Subcutaneous abdominal adipose tissue (tissue), 5 donors: ENCODE results near the gene ACOXL.

Source experiments
- H3K27ac ChIP-seq: one replicate; pipeline ENCODE4 v1.7.0; 2013; ENCODE audit warnings: low read depth, mild to moderate bottlenecking, inconsistent platforms, low read length, moderate library complexity
- H3K27me3 ChIP-seq, 5 donors: one replicate each; pipeline ENCODE4 v1.7.0; 2013; ENCODE audit warnings: low read length in 5 of 5, inconsistent platforms in 1 of 5; ENCODE audit not compliant: control insufficient read depth in 5 of 5, insufficient read depth in 4 of 5
- H3K36me3 ChIP-seq, 5 donors: one replicate each; pipeline ENCODE4 v1.7.0; 2013; ENCODE audit warnings: low read length in 5 of 5; ENCODE audit not compliant: control insufficient read depth in 5 of 5, insufficient read depth in 5 of 5
- H3K4me1 ChIP-seq, 5 donors: one replicate each; pipeline ENCODE4 v1.7.0; 2013; ENCODE audit warnings: low read length in 5 of 5, mild to moderate bottlenecking in 3 of 5, moderate library complexity in 1 of 5; ENCODE audit not compliant: control insufficient read depth in 5 of 5, insufficient read depth in 5 of 5
- H3K4me3 ChIP-seq, 5 donors: one replicate each; pipeline ENCODE4 v1.7.0; 2013; ENCODE audit warnings: low read length in 5 of 5, low read depth in 1 of 5
- H3K9ac ChIP-seq, 5 donors: one replicate each; pipeline ENCODE4 v1.7.0; 2013; ENCODE audit warnings: low read length in 5 of 5, mild to moderate bottlenecking in 4 of 5, moderate library complexity in 3 of 5
- H3K9me3 ChIP-seq, 5 donors: one replicate each; pipeline ENCODE4 v1.7.0; 2013; ENCODE audit warnings: low read length in 5 of 5; ENCODE audit not compliant: control insufficient read depth in 5 of 5
- donor health status: healthy.
- donor health status: healthy.
- donor health status: healthy.
- donor health status: healthy.
- donor health status: healthy.

Gene ACOXL

DNA sequence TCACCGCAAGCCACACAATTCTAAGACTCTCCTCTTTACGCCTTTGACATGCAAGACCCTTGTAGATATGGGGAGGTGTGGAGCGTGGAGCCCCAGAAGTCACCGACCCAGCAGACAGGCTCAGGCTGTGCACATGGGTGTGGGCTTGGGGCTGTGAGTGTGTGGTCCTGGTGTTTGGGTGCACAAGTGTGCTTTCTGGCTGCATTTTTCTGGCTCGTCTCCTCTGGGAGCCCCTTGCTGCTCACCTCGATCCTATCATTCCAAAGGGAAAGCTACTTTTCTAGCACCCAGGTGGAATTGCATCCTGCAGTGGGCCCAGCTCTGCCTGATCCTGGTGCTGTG lies 143.0 kb downstream of the ACOXL start:
- H3K36me3 ChIP-seq = no peaks in the 10 kb centered on the region
- peaks cover 0 to 5% (median 0%) of the 10 kb centered on the region in 5 donors for H3K9me3 ChIP-seq
- no peaks in the 10 kb centered on the region for H3K27me3 ChIP-seq
- H3K4me3 ChIP-seq = no peak overlapping the region
- no peak overlapping the region for H3K27ac ChIP-seq
- H3K9ac ChIP-seq = no peak overlapping the region
- H3K4me1 ChIP-seq = peaks cover 0 to 23% (median 10%) of the 10 kb centered on the region in 5 donors

DNA sequence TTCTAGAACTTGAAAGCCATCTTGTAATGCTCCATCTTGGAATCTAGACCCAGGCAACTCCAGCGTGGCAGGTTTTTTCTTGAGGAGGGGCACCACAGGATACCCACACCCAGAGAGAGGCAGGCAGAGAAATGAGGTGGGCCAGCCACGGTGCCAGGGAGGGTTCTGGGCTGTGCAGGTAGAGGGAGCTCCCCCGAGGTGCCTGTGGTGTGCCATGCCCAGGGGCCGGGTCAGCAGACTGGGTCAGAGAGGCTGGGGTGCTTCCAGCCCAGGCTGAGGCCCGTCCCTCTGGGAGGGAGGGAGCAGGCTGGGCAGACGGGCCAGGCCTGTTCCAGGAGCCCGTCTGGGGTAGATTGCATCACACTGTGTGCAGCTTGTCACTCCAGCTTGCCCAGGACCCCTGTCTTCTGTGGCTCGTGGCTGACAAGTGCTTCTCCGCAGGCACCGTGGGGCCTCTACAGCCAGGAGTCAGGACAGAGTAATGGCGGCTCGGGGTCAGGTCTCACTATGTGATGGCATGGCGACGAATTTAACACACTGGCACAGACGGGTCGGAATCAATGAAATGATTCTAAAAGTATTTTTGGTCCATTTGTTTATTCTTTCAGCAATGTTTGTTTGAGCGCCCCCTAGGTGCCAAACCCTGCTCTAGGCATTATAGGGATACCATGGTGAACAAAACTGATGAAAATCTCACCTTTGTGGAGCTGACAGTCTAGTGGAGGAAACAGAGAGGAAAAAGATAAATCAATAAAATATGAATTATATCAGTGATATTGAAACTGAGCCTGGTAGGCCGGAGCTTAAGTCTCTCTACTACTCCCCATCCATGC lies 144.0 kb downstream of the ACOXL start:
- Histone ChIP-seq H3K27me3 (no peaks in the 10 kb centered on the region), H3K4me1 (peaks cover 0 to 16% (median 6%) of the 10 kb centered on the region in 5 donors), H3K36me3 (no peaks in the 10 kb centered on the region), H3K9ac (no peak overlapping the region), H3K27ac (no peak overlapping the region), H3K9me3 (peaks cover 0 to 5% (median 0%) of the 10 kb centered on the region in 5 donors), H3K4me3 (no peak overlapping the region)

DNA sequence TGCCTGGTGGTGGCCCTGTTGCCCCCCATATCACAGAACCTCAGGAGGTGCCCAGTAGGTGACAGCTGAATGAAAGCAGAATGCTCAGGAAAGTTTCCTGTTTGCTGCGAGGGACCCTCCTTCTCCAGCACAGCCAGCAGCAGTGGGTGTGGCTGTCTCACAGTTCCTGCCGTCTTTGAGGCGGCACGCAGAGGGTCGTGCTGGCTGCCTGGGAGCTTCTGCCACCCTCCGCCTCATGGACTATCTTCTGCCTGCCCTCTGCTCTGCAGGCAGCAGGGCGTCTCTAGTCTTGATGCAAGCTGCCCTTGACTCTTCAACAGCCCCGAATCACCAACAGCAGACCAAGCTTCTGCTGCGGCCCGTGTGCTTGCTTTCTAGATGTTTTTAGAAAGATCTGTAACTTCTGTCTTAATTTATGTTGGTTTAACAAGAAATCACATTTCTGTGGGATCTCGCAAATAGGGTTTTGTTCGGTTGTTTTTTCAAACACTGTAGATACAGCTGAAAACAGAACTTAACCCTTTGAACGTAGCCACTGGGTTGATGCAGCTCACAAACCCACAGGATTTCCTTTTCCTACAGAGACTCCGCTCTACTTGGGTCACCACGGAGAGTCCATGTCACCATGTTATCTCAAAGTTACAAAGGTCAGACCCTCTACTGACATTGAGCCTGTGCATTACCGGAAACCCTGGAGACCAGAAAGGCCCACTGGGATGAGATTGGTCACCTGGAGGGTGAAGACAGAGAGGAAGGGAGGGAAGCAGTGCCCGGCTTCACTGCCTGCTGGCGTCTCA lies 144.9 kb downstream of the ACOXL start:
- peaks cover 0 to 14% (median 6%) of the 10 kb centered on the region in 5 donors for H3K4me1 ChIP-seq
- no peak overlapping the region for H3K4me3 ChIP-seq
- H3K9me3 ChIP-seq = peaks cover 0 to 5% (median 0%) of the 10 kb centered on the region in 5 donors
- no peak overlapping the region for H3K9ac ChIP-seq
- H3K27ac ChIP-seq = no peak overlapping the region
- H3K27me3 ChIP-seq = no peaks in the 10 kb centered on the region
- no peaks in the 10 kb centered on the region for H3K36me3 ChIP-seq

DNA sequence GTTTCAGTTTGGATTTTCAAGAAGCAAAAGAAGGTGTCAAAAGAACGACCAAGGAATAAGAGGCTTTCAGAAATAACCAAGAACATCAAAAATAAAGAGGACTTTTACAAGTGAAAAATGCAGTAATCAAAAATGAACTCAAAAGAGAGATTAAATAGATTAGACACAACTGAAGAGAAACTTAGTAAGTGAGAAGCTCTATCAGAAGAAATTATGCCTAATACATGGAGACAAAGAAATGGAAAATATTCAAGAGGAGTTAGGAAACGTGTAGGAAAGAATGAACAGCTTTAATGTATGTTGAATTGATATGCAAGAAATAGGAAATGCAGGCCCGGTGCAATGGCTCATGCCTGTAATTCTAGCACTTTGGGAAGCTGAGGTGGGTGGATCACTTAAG lies 145.8 kb downstream of the ACOXL start:
- Histone ChIP-seq H3K27ac (no peak overlapping the region), H3K4me1 (peaks cover 0 to 14% (median 6%) of the 10 kb centered on the region in 5 donors), H3K9ac (no peak overlapping the region), H3K36me3 (no peaks in the 10 kb centered on the region), H3K27me3 (no peaks in the 10 kb centered on the region), H3K9me3 (peaks cover 0 to 5% (median 0%) of the 10 kb centered on the region in 5 donors), H3K4me3 (no peak overlapping the region)

DNA sequence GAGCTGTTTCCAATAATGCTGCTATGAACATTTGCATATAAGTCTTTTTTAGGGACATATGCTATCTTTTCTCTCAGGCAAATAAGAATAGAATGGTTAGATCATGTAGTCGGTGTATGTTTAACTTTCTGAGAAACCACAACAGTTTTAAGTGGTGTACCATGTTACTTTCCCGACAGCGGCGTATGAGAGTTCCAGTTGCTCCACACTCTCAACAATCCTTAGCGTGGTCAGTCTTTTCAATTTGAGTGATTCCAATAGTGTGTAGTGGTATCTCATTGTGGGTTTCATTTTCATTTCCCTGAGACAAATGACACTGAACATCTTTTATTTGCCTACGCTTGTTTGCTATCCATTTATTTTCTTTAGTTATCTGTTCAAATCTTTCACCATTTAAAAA lies 149.5 kb downstream of the ACOXL start:
- no peak overlapping the region for H3K4me3 ChIP-seq
- H3K9ac ChIP-seq = no peak overlapping the region
- H3K27me3 ChIP-seq = no peaks in the 10 kb centered on the region
- no peaks in the 10 kb centered on the region for H3K36me3 ChIP-seq
- peaks cover 0 to 3% (median 0%) of the 10 kb centered on the region in 5 donors for H3K4me1 ChIP-seq
- H3K27ac ChIP-seq = no peak overlapping the region
- H3K9me3 ChIP-seq = peaks cover 0 to 5% (median 0%) of the 10 kb centered on the region in 5 donors

DNA sequence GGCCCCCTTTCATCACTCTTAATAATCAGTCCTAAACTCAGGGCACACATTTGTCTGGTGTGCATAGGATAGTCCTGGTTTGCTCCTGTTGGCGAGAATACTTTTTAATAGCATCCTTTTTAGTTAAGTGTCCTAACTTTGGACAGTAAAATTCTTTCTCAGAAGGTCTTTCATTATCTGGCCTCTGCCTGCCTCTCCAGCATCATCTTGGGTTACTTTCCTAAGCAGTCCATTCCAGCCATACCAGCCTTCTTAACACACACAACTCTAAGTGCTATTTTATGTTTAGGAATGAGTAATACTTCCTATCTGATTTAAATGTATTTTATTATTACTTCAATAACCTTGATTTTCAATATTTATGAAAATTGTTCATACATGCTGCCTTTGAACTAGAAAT lies 151.0 kb downstream of the ACOXL start:
- H3K9me3 ChIP-seq = no peaks in the 10 kb centered on the region
- no peak overlapping the region for H3K4me3 ChIP-seq
- H3K27me3 ChIP-seq = no peaks in the 10 kb centered on the region
- no peaks in the 10 kb centered on the region for H3K36me3 ChIP-seq
- H3K4me1 ChIP-seq = no peaks in the 10 kb centered on the region
- H3K27ac ChIP-seq = no peak overlapping the region
- no peak overlapping the region for H3K9ac ChIP-seq

DNA sequence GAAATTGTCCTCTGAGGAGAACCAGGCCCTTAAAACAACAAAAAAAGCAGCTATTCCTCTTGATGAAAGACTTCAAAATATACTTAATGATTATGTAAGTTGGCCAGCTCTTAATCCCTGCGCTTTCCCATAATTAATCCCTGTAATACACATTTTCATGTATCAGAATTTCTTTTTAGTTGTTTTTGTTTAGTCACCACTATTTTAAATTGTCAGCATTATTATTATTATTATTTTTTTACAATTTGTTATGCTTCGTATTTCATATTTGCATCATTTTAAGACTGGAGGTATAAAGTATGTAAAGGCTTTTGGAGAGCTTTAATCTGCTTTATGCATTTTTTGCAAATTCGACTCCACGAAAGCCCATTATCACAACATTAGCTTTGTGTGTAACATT lies 152.9 kb downstream of the ACOXL start:
- H3K36me3 ChIP-seq = no peaks in the 10 kb centered on the region

DNA sequence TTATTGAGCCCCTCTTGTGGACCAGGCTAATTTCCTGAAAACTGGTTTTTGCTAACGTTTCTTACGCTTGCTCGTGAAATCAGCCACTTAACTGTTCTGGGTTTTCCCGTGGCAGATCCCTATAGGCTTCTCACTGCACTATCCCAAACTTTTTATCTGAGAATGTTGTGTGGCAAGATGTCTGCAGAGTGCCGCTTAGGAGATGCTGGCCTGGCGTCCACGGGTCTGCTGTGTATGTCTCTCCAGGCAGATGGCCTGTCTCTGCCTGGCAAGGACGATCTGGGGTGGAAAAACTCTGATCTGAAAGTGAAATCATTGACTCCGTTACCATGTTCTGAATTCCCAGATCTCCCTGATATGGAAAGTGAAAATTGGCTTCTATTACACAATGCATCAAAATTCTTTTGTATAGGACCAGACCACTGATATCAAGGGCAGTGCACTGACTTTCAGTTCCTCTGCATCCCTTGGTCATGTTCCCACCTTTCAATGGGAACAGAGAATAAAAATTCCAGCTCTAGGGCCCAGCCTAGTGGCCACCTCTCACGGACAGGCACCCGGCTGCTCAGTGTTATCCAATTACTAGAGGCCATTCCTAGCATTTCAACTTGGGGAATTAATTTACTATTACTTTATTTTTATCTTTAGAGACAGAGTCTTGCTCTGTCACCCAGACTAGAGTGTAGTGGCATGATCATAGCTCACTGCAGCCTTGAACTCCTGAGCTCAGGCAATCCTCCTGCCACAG lies 154.6 kb downstream of the ACOXL start:
- no peaks in the 10 kb centered on the region for H3K36me3 ChIP-seq
- H3K9me3 ChIP-seq = no peaks in the 10 kb centered on the region
- H3K4me1 ChIP-seq = no peaks in the 10 kb centered on the region
- H3K9ac ChIP-seq = no peak overlapping the region
- H3K4me3 ChIP-seq = no peak overlapping the region
- H3K27me3 ChIP-seq = no peaks in the 10 kb centered on the region
- no peak overlapping the region for H3K27ac ChIP-seq

More for the DNA sequence above, 152.9 kb downstream of the ACOXL start:
- Histone ChIP-seq H3K4me3 (no peak overlapping the region), H3K4me1 (no peaks in the 10 kb centered on the region), H3K27me3 (no peaks in the 10 kb centered on the region), H3K9ac (no peak overlapping the region), H3K27ac (no peak overlapping the region), H3K9me3 (no peaks in the 10 kb centered on the region)

DNA sequence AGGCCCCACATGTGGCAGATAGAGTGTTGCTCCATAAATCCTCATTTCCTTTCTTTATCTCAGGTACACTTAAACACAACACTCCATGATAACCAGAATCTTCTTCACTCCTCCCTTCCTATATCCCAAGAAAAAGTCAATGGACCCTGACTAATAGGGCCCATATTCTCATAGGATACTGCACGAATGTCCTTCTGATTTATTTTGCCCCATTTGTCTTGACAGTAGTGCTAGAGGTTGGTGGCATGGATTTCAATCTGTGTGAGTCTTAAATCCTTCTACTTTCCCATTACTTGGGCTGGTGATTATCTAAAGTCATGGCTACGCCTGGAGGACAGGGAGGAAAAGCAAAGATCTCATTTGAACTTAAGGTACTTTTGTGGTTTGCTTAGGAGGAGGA lies 156.0 kb downstream of the ACOXL start:
- no peak overlapping the region for H3K9ac ChIP-seq
- H3K9me3 ChIP-seq = no peaks in the 10 kb centered on the region
- H3K27me3 ChIP-seq = no peaks in the 10 kb centered on the region
- no peaks in the 10 kb centered on the region for H3K4me1 ChIP-seq
- no peak overlapping the region for H3K4me3 ChIP-seq
- no peak overlapping the region for H3K27ac ChIP-seq
- H3K36me3 ChIP-seq = no peaks in the 10 kb centered on the region
